Trophoblast cell (in vitro differentiated cells and primary cell): ENCODE measurements around the gene WDR72.

Source experiments
- DNase-seq, 2 donors: peaks; one replicate each; pipeline ENCODE4 v3.0.0-alpha.2; 2016
- H2AFZ ChIP-seq: 2 replicates; pipeline ENCODE4 v1.6.1; 2013; ENCODE audit warnings: low read length, moderate library complexity, mild to moderate bottlenecking; ENCODE audit not compliant: insufficient read depth, poor library complexity
- H2AK5ac ChIP-seq: 2 replicates; pipeline ENCODE4 v1.6.1; 2013; ENCODE audit warnings: mild to moderate bottlenecking, low read length
- H2BK120ac ChIP-seq: 2 replicates; pipeline ENCODE4 v1.6.1; 2013; ENCODE audit warnings: low read length, mild to moderate bottlenecking, moderate library complexity; ENCODE audit not compliant: insufficient read depth, poor library complexity
- H2BK12ac ChIP-seq: 2 replicates; pipeline ENCODE4 v1.6.1; 2013; ENCODE audit warnings: mild to moderate bottlenecking, low read length, moderate library complexity
- H2BK5ac ChIP-seq: 2 replicates; pipeline ENCODE4 v1.6.1; 2013; ENCODE audit warnings: low read length, low read depth, moderate library complexity, mild to moderate bottlenecking; ENCODE audit not compliant: poor library complexity
- H3K14ac ChIP-seq: 2 replicates; pipeline ENCODE4 v1.6.1; 2013; ENCODE audit warnings: mild to moderate bottlenecking, low read length
- H3K18ac ChIP-seq: 2 replicates; pipeline ENCODE4 v1.6.1; 2013; ENCODE audit warnings: mild to moderate bottlenecking, low read length
- H3K23ac ChIP-seq: 2 replicates; pipeline ENCODE4 v1.6.1; 2013; ENCODE audit warnings: low read length
- H3K27ac ChIP-seq: 2 replicates; pipeline ENCODE4 v1.5.1; 2013; ENCODE audit warnings: low read depth, mild to moderate bottlenecking, inconsistent platforms, low read length, moderate library complexity
- H3K27me3 ChIP-seq: 2 replicates; pipeline ENCODE4 v1.6.1; 2013; ENCODE audit warnings: inconsistent platforms, mild to moderate bottlenecking, low read length, moderate library complexity; ENCODE audit not compliant: insufficient read depth
- H3K36me3 ChIP-seq, 2 experiments: 1 replicate in 1 of 2; 2 replicates in 1 of 2; pipeline ENCODE4 v1.6.1; 2013; ENCODE audit warnings: low read length in 2 of 2, mild to moderate bottlenecking in 2 of 2, moderate library complexity in 1 of 2; ENCODE audit not compliant: insufficient read depth in 2 of 2, control insufficient read depth in 1 of 2
- H3K4ac ChIP-seq: 2 replicates; pipeline ENCODE4 v1.6.1; 2013; ENCODE audit warnings: low read depth, mild to moderate bottlenecking, low read length, moderate library complexity
- H3K4me1 ChIP-seq, 2 experiments: 1 replicate in 1 of 2; 2 replicates in 1 of 2; pipeline ENCODE4 v1.6.1; 2013; ENCODE audit warnings: low read length in 2 of 2, mild to moderate bottlenecking in 2 of 2, moderate library complexity in 1 of 2; ENCODE audit not compliant: insufficient read depth in 2 of 2, control insufficient read depth in 1 of 2
- H3K4me2 ChIP-seq: 2 replicates; pipeline ENCODE4 v1.6.1; 2013; ENCODE audit warnings: inconsistent platforms, mild to moderate bottlenecking, low read length, moderate library complexity
- H3K4me3 ChIP-seq: 2 replicates; pipeline ENCODE4 v1.5.1; 2013; ENCODE audit warnings: mild to moderate bottlenecking, low read depth, low read length, inconsistent platforms
- H3K79me1 ChIP-seq: one replicate; pipeline ENCODE4 v1.6.1; 2013; ENCODE audit warnings: low read length
- H3K79me2 ChIP-seq: 2 replicates; pipeline ENCODE4 v1.6.1; 2013; ENCODE audit warnings: low read length, mild to moderate bottlenecking; ENCODE audit not compliant: control insufficient read depth, insufficient read depth, poor library complexity
- H3K9ac ChIP-seq: 2 replicates; pipeline ENCODE4 v1.6.1; 2013; ENCODE audit warnings: mild to moderate bottlenecking, low read length
- H3K9me3 ChIP-seq: 2 replicates; pipeline ENCODE4 v1.6.1; 2013; ENCODE audit warnings: low read depth, mild to moderate bottlenecking, control low read depth, inconsistent platforms, low read length; ENCODE audit not compliant: insufficient read depth
- H4K12ac ChIP-seq: 2 replicates; pipeline ENCODE4 v1.6.1; 2013; ENCODE audit warnings: low read depth, mild to moderate bottlenecking, low read length, moderate library complexity
- H4K8ac ChIP-seq: 2 replicates; pipeline ENCODE4 v1.6.1; 2013; ENCODE audit warnings: low read depth, mild to moderate bottlenecking, low read length, moderate library complexity
- H4K91ac ChIP-seq: one replicate; pipeline ENCODE4 v1.6.1; 2013; ENCODE audit warnings: low read depth, mild to moderate bottlenecking, low read length, moderate library complexity
- WGBS: extraction: QIAGEN DNeasy Blood & Tissue Kit; methylation state at CpG from one replicate; pipeline ENCODE4 v1.1.7; 2013; ENCODE audit warnings: missing lambda C conversion rate; ENCODE audit not compliant: insufficient read length, insufficient coverage; ENCODE audit errors: extremely low coverage; 5-methylcytosine and 5-hydroxymethylcytosine counted together

The WDR72 gene

DNA sequence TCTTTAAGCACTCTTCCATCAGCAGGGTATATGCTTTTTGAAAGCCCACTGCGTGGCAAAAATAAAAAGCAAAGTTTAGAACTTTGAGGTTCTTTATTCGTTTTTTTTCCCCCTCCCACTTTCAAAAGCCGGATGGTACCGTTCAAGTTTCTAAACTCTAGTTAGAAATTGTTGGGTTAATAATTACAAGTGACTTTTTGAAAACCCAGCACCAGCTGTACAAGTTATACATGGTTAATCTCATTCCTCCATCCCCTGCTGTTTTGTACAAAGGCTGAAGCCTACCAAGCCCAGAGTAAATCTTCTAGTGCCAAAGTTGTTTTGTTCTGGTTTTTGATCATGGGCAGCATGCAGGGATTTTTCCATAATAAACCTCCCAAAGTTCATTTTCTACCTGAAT lies 48.6 kb downstream of the WDR72 start:
- Histone ChIP-seq H3K9me3 (no peaks in the 10 kb centered on the region), H3K14ac (no peak overlapping the region), H2BK5ac (no peak overlapping the region), H4K12ac (no peak overlapping the region), H3K4me3 (no peak overlapping the region), H4K91ac (no peak overlapping the region), H3K4me2 (no peak overlapping the region), H3K9ac (no peak overlapping the region), H3K79me1 (no peaks in the 10 kb centered on the region), H4K8ac (no peak overlapping the region), H3K18ac (no peak overlapping the region), H3K27me3 (no peaks in the 10 kb centered on the region), H2AK5ac (no peak overlapping the region), H3K27ac (no peak overlapping the region), H2BK120ac (no peak overlapping the region), H2AFZ (no peak overlapping the region), H2BK12ac (no peak overlapping the region), H3K4me1 (no peaks in the 10 kb centered on the region), H3K36me3 (no peaks in the 10 kb centered on the region), H3K23ac (no peak overlapping the region), H3K4ac (no peak overlapping the region), H3K79me2 (no peaks in the 10 kb centered on the region)
- no CpG with 5 or more reads among the region's 4 CpGs for WGBS
- no peak for DNase-seq

DNA sequence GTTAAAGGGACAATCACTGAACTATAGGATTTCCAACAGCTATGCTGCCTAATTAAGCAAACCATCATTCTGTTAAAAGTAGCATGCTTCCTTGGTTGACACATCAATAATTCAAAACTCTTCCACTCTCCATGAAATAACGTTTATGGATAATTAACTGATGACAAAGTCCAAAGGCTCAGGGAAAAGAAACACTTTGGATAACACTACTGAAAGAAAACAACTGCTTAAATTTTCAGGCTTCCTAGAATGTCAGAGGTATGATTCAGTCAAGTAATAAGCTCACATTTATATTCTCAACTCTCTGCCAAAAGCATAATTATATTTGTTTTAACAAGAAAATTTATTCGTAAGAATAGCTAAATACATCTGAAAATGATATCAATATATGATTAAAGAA lies 49.6 kb downstream of the WDR72 start:
- no peaks in the 10 kb centered on the region for H3K36me3 ChIP-seq

DNA sequence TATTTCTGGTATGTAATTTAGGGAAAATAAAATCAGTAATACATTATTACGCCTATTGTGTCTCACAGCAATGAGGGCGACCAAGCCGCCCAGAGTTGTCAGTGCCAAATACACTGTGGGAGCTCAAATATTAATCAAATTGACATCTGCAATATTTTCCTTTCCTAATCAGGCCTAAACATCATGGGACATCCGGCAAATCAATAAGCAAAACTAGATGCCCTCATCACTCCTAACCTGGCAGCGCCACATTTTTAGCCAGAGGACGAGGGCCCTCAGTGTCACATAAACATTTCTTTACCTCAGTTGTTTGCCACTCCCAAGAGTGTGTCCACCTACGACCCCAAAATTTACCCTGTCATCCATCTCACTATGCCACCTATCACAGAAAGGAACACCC lies 64.1 kb downstream of the WDR72 start:
- Histone ChIP-seq H3K4me3 (no peak overlapping the region), H4K8ac (no peak overlapping the region), H3K9ac (no peak overlapping the region), H4K91ac (no peak overlapping the region), H3K79me1 (no peaks in the 10 kb centered on the region), H2AK5ac (no peak overlapping the region), H3K9me3 (no peaks in the 10 kb centered on the region), H3K79me2 (no peaks in the 10 kb centered on the region), H3K4me2 (no peak overlapping the region), H3K4ac (no peak overlapping the region), H2AFZ (no peak overlapping the region), H2BK5ac (no peak overlapping the region), H2BK12ac (no peak overlapping the region), H3K4me1 (no peaks in the 10 kb centered on the region), H3K27me3 (no peaks in the 10 kb centered on the region), H2BK120ac (no peak overlapping the region), H3K14ac (no peak overlapping the region), H4K12ac (no peak overlapping the region), H3K27ac (no peak overlapping the region), H3K18ac (no peak overlapping the region), H3K36me3 (no peaks in the 10 kb centered on the region), H3K23ac (no peak overlapping the region)
- DNase-seq: no peak
- no CpG with 5 or more reads among the region's 7 CpGs for WGBS

More for the DNA sequence above, 49.6 kb downstream of the WDR72 start:
- Histone ChIP-seq H3K23ac (no peak overlapping the region), H2BK120ac (no peak overlapping the region), H2AK5ac (no peak overlapping the region), H3K27ac (no peak overlapping the region), H3K4ac (no peak overlapping the region), H2BK5ac (no peak overlapping the region), H2AFZ (no peak overlapping the region), H3K79me2 (no peaks in the 10 kb centered on the region), H3K18ac (no peak overlapping the region), H4K12ac (no peak overlapping the region), H3K9me3 (no peaks in the 10 kb centered on the region), H4K8ac (no peak overlapping the region), H3K14ac (no peak overlapping the region), H3K27me3 (no peaks in the 10 kb centered on the region), H2BK12ac (no peak overlapping the region), H4K91ac (no peak overlapping the region), H3K4me3 (no peak overlapping the region), H3K9ac (no peak overlapping the region), H3K79me1 (no peaks in the 10 kb centered on the region), H3K4me2 (no peak overlapping the region), H3K4me1 (no peaks in the 10 kb centered on the region)
- WGBS: no CpG with 5 or more reads among the region's 2 CpGs
- DNase-seq: no peak

DNA sequence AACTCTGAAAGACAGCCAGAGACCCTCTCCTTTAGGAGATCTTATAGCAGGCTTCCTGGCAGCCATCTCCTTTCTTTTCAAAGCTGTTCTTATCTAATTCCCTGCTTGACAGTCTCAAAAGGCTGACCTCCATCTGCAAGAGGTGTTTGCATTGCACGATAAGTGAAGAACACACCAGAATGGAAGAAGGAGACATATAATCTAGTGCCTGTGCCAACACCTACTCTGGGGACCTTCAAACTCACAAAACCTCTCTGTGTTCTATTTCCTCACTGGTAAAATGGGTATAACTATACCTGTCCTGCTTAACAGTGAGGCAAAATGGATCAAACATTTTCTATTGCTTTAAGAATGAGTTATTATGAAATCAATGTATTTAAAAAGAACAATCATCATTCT lies 65.0 kb downstream of the WDR72 start:
- Histone ChIP-seq H2AFZ (no peak overlapping the region), H3K79me2 (no peaks in the 10 kb centered on the region), H3K18ac (no peak overlapping the region), H3K27ac (no peak overlapping the region), H3K79me1 (no peaks in the 10 kb centered on the region), H3K14ac (no peak overlapping the region), H2BK120ac (no peak overlapping the region), H3K4me1 (no peaks in the 10 kb centered on the region), H3K36me3 (no peaks in the 10 kb centered on the region), H3K23ac (no peak overlapping the region), H3K4ac (no peak overlapping the region), H2BK12ac (no peak overlapping the region), H3K4me2 (no peak overlapping the region), H3K9ac (no peak overlapping the region), H4K91ac (no peak overlapping the region), H2BK5ac (no peak overlapping the region), H3K9me3 (no peaks in the 10 kb centered on the region), H3K4me3 (no peak overlapping the region), H4K8ac (no peak overlapping the region), H2AK5ac (no peak overlapping the region), H4K12ac (no peak overlapping the region), H3K27me3 (no peaks in the 10 kb centered on the region)
- DNase-seq: no peak
- WGBS: no CpG with 5 or more reads among the region's 1 CpG
